ENCODE results near the gene SAMD13. TPM values are rescaled to one million over a fixed set of nuclear protein-coding genes. Genes with fewer than 3 reads are reported as not detected.

The SAMD13 gene, protein sequence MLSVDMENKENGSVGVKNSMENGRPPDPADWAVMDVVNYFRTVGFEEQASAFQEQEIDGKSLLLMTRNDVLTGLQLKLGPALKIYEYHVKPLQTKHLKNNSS
- 10 to 100 TPM; 24.5 to 29.9 TPM for total RNA-seq
- long read RNA-seq, partial matches to known transcripts = 7 of 12 reads
- long read RNA-seq, other reads (novel, unspliced or antisense) = 2 of 12 reads

GRCh38 chr1:84301004-84301784, at the start of gene SAMD13:
SAMD13 (plus strand) TSS chr1:84301708; CDS start chr1:84303235, 1,527 bp downstream.
- DNase-seq (peak; percentile 87 to 93), ATAC-seq (peak; percentile 50)
- intact Hi-C loops (cut with DNase I, micrococcal nuclease) = loop anchor here in 1 of 2 donors (10.0 kb wide), 1 partner anchor 134 kb away; no protein-coding TSS in a partner anchor

DNA sequence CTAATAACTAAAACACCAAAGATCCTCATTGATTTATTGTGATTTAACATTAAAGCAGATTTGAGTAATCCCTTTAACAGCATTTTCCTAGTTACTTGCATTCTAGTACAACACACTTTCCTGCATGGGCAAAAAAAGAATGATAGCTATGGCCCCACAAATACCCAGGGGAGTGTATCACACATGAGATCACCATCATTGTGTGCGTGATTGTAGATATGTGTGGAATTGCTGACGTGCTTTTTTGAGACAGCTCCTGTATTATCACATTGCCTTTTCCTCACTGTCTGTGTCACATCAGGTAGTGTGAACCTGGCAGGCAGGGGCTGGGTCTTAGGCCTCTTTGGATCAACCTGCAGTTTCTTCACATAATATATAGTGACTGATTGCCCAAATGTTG, 48.5 kb upstream of the SAMD13 start:
- ATAC-seq (no peak), DNase-seq (no peak)
- intact Hi-C loops (cut with DNase I, micrococcal nuclease) = no loop called here

DNA sequence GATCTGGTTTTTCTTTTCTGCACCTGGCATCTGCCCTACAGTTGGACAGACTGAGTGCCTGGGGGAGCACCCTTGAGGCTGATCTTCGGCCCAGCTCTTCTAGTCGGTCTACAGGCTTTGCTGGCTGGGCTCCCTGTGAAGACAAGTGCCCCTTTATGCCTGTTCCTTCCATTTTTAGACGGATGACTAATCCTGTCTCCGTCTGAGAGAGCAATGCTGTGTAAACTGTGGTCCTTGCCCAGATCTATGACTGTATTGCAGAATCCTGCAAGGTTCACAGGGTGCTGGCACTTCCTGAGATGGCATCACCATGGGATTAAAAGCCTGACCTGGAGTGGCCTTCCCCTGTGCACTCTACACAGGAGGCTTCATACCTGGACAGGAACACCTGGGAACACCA, 47.6 kb upstream of the SAMD13 start:
- intact Hi-C loops (cut with DNase I, micrococcal nuclease) = no loop called here
- ATAC-seq (peak; percentile 90), DNase-seq (peak; percentile 24 to 74)

DNA sequence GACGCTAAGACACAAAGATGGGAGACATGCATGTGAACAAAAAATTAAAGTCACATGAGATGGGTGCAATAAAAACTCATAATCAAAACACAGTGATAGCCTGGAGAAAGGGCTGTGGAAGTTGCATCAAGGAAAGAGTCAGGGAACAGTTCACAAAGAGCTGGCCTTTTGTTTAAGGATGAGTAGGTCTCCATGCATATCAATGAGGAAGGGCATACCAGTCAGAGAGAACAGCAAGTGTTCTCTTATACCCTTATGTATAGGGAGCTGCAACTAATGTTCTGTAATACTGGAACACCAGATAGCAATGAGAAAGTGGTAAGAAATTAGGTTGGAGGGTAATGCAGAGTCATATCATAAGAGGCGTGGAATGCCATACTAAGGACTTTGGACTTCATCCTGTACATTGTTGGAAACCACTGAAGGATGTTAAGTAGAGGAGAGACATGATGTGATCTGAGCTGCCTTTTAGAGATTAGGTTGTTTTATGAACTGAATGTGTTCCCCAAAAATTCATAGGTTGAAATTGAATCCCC, 46.7 kb upstream of the SAMD13 start:
- intact Hi-C loops (cut with DNase I, micrococcal nuclease) = no loop called here
- DNase-seq = no peak
- peak; percentile 77 for ATAC-seq

GRCh38 chr1:84255582-84255981, 45.9 kb upstream of the SAMD13 start:
- intact Hi-C loops (cut with DNase I, micrococcal nuclease) = no loop called here
- DNase-seq = no peak
- ATAC-seq = no peak

GRCh38 chr1:84257617-84258016, 43.9 kb upstream of the SAMD13 start:
- DNase-seq = no peak
- no peak for ATAC-seq
- intact Hi-C loops (cut with DNase I, micrococcal nuclease) = no loop called here

- intact Hi-C loops (cut with DNase I, micrococcal nuclease) = no loop called here
- ATAC-seq (no peak), DNase-seq (no peak)
These were observed 42.1 kb upstream of the SAMD13 start for GRCh38 chr1:84259376-84259775.

DNA sequence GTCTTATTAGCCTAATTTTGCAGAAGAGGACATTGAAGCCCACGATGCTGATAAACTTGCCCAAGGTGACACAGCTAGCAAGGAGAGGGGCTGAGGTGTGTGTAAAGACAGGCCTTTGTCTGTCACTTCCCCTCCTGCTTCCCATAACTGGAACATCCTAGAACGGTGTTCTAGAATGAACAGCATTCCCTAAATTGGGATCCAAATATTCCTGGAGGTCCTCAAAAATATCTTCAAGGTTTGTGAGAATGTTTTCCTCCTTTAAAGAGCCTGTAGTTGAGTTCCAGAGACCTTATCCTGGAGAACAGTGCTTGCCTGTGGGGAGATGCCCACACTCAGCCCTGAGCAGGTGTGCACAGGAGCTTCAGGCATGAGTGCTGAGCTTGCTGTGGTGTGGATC, 41.5 kb upstream of the SAMD13 start:
- intact Hi-C loops (cut with DNase I, micrococcal nuclease) = no loop called here
- no peak for DNase-seq
- ATAC-seq = no peak

GRCh38 chr1:84260852-84261518, 40.5 kb upstream of the SAMD13 start:
- intact Hi-C loops (cut with DNase I, micrococcal nuclease) = no loop called here
- ATAC-seq (peak; percentile 86), DNase-seq (no peak)

GRCh38 chr1:84264961-84265360, 36.5 kb upstream of the SAMD13 start:
- ATAC-seq (no peak), DNase-seq (no peak)
- intact Hi-C loops (cut with DNase I, micrococcal nuclease) = no loop called here

GRCh38 chr1:84265867-84266266, 35.6 kb upstream of the SAMD13 start:
- intact Hi-C loops (cut with DNase I, micrococcal nuclease) = no loop called here
- peak; percentile 68 for ATAC-seq
- no peak for DNase-seq

DNA sequence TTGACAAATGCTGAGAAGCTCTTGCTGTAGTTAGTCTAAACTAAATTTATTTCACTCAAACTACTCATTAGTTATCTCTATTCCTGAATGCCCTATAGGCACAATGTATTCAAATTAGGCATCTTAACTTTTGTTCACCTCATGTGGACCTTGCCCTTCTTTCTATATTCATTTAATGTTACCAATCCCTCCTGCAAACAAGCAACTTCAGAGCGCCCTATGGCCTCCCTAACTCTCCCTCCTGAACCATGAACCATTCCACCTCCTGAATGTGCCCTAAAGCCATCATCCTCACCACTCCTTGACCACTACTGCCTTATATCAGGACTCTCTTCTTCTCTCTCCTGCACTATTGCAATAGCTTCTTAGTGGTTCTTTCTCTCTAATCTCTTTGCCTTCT, 34.8 kb upstream of the SAMD13 start:
- peak; percentile 53 for ATAC-seq
- no peak for DNase-seq
- intact Hi-C loops (cut with DNase I, micrococcal nuclease) = no loop called here

DNA sequence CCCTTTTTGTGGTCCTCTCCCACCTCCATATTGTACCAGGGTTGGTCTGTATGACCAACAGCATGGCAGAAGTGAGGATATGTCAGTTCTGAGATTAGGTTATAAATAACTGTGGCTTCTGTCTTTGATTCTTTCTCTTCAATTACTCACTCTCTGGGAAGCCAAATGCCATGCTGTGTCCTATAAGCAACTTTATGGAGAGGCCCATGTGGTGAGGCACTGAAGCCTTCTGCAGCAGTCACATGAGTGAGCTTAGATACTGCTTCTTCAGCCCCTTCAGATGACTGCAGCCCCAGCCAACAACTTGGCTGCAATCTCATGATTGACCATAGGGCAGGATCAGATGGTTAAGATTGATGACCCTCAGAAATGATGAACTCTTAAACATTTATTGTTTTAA, 34.0 kb upstream of the SAMD13 start:
- ATAC-seq (no peak), DNase-seq (no peak)
- intact Hi-C loops (cut with DNase I, micrococcal nuclease) = no loop called here

- DNase-seq (no peak), ATAC-seq (no peak)
- intact Hi-C loops (cut with DNase I, micrococcal nuclease) = no loop called here
These were observed 33.2 kb upstream of the SAMD13 start for GRCh38 chr1:84268346-84268745.

DNA sequence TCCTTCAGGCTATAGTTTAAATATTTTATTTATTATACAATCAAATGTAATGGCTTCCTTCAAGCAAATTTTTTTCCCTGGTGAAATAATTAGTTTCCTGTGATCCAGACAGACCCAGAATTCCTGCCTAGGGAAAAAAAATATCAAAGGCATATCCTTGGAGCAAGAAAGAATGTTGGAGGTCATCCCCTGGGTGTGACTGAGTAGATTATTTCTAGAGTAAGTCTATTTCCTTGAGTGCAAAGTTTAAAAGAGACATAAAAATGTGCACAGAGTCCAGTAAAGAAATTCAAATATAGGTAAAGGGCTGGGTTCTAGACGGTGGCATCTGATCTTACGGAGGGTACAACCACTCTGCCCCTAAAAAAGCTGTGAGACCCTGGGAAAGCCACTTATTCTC, 32.2 kb upstream of the SAMD13 start:
- ATAC-seq (peak; percentile 43), DNase-seq (no peak)
- intact Hi-C loops (cut with DNase I, micrococcal nuclease) = no loop called here

DNA sequence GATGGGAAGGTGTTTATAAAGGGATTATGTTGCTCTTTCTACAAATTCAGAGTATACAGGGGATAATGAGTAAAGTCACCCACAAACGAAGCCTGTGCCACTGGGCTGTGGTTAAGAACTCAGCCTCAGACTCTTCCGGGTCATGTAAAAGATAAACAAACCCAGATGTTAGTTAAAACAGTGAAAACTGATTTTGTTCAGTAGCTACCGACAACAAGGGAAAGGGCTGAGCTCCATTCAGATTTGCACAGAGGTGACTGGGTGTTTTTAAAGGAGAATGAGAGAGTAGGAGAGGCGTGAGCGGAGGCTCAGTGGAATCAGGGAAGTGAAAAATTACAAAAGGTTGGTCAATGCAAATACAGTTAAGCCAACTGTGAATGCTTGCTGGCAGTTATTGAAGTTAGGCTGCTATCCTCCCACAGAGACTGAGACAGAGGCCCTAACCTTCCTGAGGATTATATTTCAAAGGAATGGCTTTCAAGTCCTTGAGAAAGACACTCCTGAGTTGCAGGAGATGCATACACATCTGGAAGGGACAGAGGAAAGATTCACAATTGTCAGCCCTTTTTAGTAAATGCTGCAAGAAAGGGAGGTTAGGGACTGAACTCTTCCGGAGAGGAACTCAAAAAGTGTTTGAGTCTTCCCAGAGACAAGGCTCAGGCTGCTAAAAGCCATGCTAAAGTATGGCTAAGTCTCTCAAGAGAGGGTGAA, 29.9 kb upstream of the SAMD13 start:
- intact Hi-C loops (cut with DNase I, micrococcal nuclease) = no loop called here
- peak; percentile 60 for ATAC-seq
- no peak for DNase-seq

DNA sequence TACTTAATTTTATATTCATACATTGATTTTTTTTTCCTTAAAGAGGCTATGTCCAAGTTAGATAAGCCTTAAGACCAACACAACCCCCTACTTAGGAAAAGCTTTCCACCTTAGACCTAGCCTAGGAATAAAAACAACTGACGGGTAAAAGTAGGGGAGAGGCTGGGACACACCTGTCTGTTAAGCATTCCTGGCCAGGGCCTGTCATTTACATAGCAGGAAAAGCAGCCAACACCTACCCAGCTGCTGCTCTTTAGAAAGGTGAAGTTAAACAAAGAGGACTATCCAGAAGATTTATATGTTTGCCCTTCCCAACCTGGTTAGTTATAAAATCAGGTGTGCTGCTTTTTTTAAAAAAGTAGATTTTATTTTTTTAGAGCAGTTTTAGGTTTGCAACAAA, 29.1 kb upstream of the SAMD13 start:
- ATAC-seq (peak; percentile 83), DNase-seq (peak; percentile 65 to 88)
- intact Hi-C loops (cut with DNase I, micrococcal nuclease) = no loop called here

DNA sequence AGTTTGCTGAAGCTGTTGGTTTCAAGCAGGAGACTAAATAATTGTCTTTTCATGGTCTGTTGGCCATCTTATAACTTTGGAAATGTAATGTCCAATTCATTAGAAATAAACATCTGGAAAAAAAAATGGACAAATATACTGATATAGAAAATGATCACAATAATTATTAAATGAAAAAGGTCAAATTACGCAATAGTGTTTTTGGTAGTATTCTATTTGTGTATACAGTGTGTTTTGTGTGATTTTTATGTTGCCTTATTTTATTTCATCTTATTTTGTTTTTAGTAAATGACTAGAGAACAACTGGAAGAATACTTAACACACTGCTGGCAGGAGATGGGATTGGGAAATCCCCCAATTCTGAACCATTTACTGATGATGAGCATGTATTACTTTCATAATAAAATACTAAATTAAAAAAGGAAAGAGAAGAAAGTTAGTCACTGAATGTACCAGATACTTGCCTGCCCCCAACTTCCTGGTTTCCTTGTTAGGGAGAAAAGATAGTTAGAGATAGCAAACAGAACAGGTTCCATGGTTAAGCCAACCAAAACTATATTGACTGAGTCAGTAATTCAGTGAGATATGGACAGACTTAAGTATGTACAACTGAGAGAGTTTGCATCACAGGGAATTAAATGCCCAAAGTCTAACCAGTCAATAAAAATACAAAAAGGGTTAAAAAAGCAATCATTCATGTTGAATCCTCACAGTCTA, 24.0 kb upstream of the SAMD13 start:
- no peak for ATAC-seq
- intact Hi-C loops (cut with DNase I, micrococcal nuclease) = no loop called here
- DNase-seq = no peak

- intact Hi-C loops (cut with DNase I, micrococcal nuclease) = no loop called here
- no peak for DNase-seq
- ATAC-seq = peak; percentile 79
These were observed 22.6 kb upstream of the SAMD13 start for GRCh38 chr1:84278905-84279304.

Measured in left colon (tissue), 2 donors.